Astrocyte of the spinal cord (primary cell): ENCODE data around the gene TTLL3.

Experiments
- DNase-seq: peaks from one replicate; pipeline ENCODE4 v3.0.0; 2011; ENCODE audit warnings: low read depth, low spot score
- H3K4me3 ChIP-seq: 2 replicates; pipeline ENCODE4 v1.5.1; 2011; ENCODE audit warnings: low read depth, mild to moderate bottlenecking, low read length, moderate library complexity
- CTCF ChIP-seq: IDR thresholded peaks from 2 replicates; pipeline ENCODE4 v1.5.1; 2012; ENCODE audit warnings: low read depth, mild to moderate bottlenecking, low read length, inconsistent platforms
- in situ Hi-C: cut with HindIII; loops from 2 replicates; pipeline ENCODE4 v1.10.0; 2017; ENCODE audit warnings: low sequenced_read_pairs

The TTLL3 gene

DNA sequence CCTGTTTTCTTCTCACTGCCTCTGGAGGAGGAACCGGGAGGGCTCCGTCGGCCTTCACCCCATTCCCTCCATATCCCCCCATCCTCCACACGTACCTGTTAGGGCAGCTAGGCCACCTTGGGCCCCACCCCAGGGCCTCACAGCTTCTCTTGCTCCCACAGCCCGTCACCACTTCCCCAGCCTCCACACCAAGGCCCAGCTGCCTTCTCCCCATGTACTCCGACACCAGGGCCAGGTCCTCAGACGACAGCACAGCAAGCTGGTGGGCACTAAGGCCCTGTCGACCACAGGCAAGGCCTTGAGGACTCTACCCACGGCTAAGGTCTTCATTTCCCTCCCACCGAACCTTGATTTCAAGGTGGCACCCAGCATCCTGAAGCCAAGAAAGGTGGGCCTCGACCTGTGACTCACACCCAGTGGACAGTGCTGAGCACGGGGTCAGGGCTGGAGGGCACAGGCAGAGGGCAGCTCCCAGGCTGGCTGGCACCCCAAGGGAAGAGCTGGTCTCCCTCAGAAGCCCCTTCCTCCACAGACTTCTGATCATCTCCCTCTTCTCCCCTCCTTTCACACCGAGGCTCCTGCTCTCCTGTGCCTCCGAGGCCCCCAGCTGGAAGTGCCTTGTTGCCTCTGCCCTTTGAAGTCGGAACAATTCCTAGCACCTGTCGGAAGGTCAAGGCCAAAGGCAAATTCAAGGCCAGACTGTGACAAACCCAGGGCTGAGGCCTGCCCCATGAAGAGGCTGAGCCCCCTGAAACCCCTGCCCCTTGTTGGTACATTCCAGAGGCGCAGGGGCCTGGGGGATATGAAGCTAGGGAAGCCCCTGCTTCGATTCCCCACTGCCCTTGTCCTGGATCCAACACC lies 24.7 kb downstream of the TTLL3 start:
- DNase-seq = no peak
- TF ChIP-seq CTCF = no peak
- in situ Hi-C loops = no loop called here
- H3K4me3 ChIP-seq = no peak overlapping the region

DNA sequence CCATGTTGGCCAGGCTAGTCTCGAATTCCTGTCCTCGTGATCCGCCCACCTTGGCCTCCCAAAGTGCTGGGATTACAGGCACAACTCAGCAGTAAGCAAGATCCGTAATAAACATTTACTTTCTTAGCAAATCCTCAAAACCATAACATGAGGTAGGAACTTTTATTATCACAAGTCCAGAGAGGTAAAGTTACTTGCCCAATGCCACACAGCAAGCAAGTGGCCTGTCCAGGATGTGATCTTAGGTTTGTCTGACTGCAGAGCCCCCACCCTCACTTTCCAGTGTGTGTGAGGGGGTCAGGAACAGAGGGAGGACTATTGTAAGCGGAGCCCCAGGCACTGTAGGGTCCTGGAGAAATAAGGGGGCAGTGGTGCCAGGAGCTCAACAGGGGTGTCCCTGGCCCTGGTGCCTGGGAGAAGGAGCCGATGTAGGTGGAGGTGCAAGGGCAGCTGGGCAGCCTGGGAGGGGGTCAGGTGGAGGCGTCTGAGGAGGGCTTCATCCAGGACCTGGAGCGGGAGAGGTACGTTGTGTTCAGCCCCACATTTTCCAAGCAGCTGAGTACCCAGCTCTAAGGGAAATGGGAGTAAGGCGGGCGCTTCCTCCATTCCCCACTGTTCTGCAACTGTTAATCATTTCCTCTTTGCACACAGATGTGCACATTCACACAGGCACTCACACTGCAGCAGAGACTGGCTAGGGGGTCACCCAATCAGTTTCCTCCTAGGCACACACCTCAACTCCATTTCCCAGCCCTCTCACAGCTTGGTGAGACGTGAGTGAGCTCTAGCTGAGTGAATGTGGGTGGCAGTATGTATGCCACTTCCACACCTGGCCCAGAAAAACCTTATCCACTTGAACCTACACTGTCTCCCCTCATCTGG lies 27.9 kb downstream of the TTLL3 start:
- TF ChIP-seq CTCF = no peak
- DNase-seq = no peak
- no peak overlapping the region for H3K4me3 ChIP-seq
- in situ Hi-C loops = no loop called here

DNA sequence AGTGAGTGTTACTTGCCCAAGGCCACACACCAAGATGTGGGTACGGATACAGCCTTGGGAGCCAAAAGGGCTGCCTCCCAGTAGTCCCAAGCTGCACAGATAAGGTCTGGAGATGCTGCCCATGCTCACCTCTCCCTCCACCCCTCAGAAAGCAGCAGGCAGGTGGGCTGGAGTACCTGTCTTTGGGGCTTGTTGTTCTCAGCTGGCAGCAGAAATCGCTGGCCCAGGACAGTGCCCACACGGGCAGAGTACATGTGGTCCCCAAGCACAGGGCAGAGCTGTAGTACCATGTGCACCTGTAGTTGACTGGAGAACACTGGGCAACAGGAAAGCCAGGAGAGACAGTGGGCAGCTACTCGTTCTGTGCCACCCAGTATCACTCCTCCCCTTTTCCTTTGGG lies 28.8 kb downstream of the TTLL3 start:
- in situ Hi-C loops = no loop called here

DNA sequence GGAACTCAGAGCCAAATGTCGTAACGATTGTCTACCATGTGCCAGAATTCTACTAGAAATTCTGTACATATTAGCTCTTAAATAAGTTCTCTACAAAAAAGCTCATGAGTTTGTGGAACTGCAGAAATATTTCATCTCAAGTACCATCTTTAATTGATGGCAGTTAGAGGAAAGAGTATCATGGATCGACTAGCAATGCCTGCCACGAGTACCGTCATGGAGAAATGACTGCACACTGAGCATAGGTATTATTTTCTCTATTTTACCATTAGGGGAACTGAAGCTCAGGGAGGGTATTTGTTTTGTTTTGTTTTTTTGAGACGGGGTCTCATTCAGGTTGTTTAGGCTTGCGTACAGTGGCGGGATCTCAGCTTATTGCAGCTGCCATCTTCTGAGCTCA lies 31.0 kb downstream of the TTLL3 start:
- DNase-seq = no peak
- no peak for TF ChIP-seq CTCF
- in situ Hi-C loops = no loop called here
- no peak overlapping the region for H3K4me3 ChIP-seq

More for the DNA sequence above, 28.8 kb downstream of the TTLL3 start:
- no peak overlapping the region for H3K4me3 ChIP-seq
- TF ChIP-seq CTCF = no peak
- DNase-seq = no peak

GRCh38 chr3:9843715-9844438 lies 33.8 kb downstream of the TTLL3 start, which contains the start of gene RPUSD3:
RPUSD3 (minus strand) TSS chr3:9844008; CDS start chr3:9843990, 18 bp downstream.
- peak within 1 kb of the TSS; percentile 89 for H3K4me3 ChIP-seq
- peak; percentile 95 for DNase-seq
- TF ChIP-seq CTCF = no peak
- in situ Hi-C loops = no loop called here

GRCh38 chr3:9846231-9846630 lies 36.2 kb downstream of the TTLL3 start:
- in situ Hi-C loops = no loop called here
- no peak for DNase-seq
- TF ChIP-seq CTCF = no peak
- no peak overlapping the region for H3K4me3 ChIP-seq
